ENCODE measurements around the gene NSUN5.

Gene NSUN5

GRCh38 chr7:73351447-73352167 lies 43.0 kb upstream of the NSUN5 start:
- no peak for TF ChIP-seq CTCF (IDR thresholded peaks at IDR 0.05; ENCODE audit: extremely low read depth, insufficient read depth, missing control alignments)
- no peak for DNase-seq (ENCODE audit: low spot score)
- in situ Hi-C loops (cut with MboI; ENCODE audit: low pct_unique_long_range_greater_than_20kb, low sequenced_read_pairs, unreplicated experiment) = no loop called here

GRCh38 chr7:73350306-73351068 lies 41.9 kb upstream of the NSUN5 start:
- no peak for DNase-seq (ENCODE audit: low spot score)
- TF ChIP-seq CTCF (IDR thresholded peaks at IDR 0.05; ENCODE audit: extremely low read depth, insufficient read depth, missing control alignments) = no peak
- in situ Hi-C loops (cut with MboI; ENCODE audit: low pct_unique_long_range_greater_than_20kb, low sequenced_read_pairs, unreplicated experiment) = no loop called here

- no peak for TF ChIP-seq CTCF (IDR thresholded peaks at IDR 0.05; ENCODE audit: extremely low read depth, insufficient read depth, missing control alignments)
- in situ Hi-C loops (cut with MboI; ENCODE audit: low pct_unique_long_range_greater_than_20kb, low sequenced_read_pairs, unreplicated experiment) = no loop called here
- DNase-seq (ENCODE audit: low spot score) = no peak
These were observed 41.1 kb upstream of the NSUN5 start for GRCh38 chr7:73349763-73350162.

GRCh38 chr7:73345951-73346350 lies 37.3 kb upstream of the NSUN5 start:
- in situ Hi-C loops (cut with MboI; ENCODE audit: low pct_unique_long_range_greater_than_20kb, low sequenced_read_pairs, unreplicated experiment) = no loop called here
- no peak for DNase-seq (ENCODE audit: low spot score)
- no peak for TF ChIP-seq CTCF (IDR thresholded peaks at IDR 0.05; ENCODE audit: extremely low read depth, insufficient read depth, missing control alignments)

GRCh38 chr7:73345538-73345937 lies 36.9 kb upstream of the NSUN5 start:
- no peak for TF ChIP-seq CTCF (IDR thresholded peaks at IDR 0.05; ENCODE audit: extremely low read depth, insufficient read depth, missing control alignments)

GRCh38 chr7:73343671-73344380 lies 35.2 kb upstream of the NSUN5 start:
- in situ Hi-C loops (cut with MboI; ENCODE audit: low pct_unique_long_range_greater_than_20kb, low sequenced_read_pairs, unreplicated experiment) = no loop called here
- TF ChIP-seq CTCF (IDR thresholded peaks at IDR 0.05; ENCODE audit: extremely low read depth, insufficient read depth, missing control alignments) = no peak
- DNase-seq (ENCODE audit: low spot score) = no peak

More at GRCh38 chr7:73345538-73345937, 36.9 kb upstream of the NSUN5 start:
- no peak for DNase-seq (ENCODE audit: low spot score)
- in situ Hi-C loops (cut with MboI; ENCODE audit: low pct_unique_long_range_greater_than_20kb, low sequenced_read_pairs, unreplicated experiment) = no loop called here
